GM04504 (cell line): ENCODE measurements around the gene PRRG3.
"Not testable (repeated sequence)": the region's sequence is repeated elsewhere in the genome, so short reads cannot be mapped to it uniquely, and the experiment has no call there.

Experiments used
- DNase-seq: peaks from one replicate; pipeline ENCODE4 v3.0.0-alpha.2; 2012; ENCODE audit warnings: low read depth

The PRRG3 gene

DNA sequence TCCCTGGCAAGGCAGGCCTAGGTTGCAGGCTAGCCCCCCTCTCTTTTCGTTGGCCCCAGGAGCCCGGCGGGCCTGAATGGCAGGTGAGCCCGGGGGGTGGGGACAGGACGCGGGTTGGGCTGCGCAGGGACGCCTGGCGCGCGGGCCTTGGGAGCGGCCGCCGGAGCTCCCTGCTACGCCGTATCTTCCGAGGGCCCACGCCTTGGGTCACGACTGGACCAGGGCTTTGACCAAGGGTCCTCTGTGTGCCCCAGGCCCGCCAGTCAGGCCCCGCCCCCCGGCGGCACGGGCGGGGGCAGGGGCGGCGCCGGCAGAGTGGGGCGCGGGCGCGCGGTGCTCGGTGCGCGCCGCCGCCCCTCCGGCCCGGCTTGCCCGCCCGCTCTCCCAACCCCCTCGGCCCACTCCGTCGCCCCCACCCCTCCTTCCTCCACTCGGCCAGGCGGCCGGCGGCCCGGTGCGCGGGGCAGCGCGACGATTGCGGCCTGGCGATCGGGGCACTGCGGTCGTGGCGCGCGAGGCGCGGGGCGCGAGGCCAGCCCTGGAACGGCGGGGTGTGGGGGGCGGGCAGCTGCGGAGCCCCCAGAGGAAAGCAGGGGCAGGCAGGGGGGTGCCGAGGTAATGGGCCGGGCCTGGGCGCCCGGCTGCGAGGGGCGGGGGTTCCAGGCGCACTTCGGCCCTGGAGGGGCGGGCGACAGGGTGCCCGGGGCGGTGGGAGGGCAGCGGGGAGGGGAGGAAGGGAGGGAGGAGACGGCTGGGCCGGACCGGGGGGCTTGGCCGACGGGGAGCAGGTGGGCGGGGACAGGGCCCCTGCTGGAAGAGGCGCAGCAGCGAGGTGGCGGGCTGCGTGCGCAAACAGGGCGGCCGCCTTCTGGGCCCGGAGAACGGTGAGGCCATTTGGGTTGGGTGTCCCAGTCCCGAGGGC lies at the start of gene PRRG3:
Gene PRRG3, plus strand, starts transcription at position 798 of the 922 bp plus-strand sequence. CDS start 3,357 bp downstream, outside the sequence.
- no peak for DNase-seq

DNA sequence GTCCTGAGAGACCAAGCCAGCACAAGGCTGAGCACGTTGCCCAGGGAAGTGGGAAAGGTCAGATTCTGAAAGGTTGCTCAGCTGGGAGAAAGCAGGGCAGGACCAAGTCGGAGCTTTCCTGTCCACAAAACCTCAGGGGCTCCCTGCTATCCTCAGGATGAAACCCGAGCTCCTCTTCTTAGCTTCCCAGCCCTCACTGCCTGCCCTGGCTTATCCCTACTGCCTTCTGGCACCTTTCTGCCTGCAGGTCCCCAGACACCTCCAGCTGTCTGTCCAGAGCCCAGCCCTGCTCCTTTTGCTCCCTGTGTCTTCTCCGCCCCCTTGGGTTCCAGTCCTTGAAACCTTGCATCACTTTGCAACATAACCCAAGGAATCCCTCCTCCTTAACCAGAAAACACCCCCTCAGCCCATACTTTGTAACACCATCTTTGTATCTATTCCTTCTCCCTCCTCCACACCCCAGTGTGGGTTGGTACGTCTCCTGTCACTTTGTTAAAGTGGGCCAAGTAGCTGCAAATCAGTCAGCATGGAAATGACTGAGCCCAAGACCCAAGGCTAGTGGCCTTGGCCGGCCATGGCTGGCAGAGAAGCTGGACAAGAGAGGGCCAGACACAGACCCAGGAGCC lies 20.0 kb upstream of the PRRG3 start:
- DNase-seq: no peak

- no peak for DNase-seq
Measured at GRCh38 chrX:151676196-151676595, 19.1 kb upstream of the PRRG3 start.

GRCh38 chrX:151679798-151680402 lies 15.4 kb upstream of the PRRG3 start:
- DNase-seq: no peak

- DNase-seq: no peak
Measured at GRCh38 chrX:151680805-151681204, 14.5 kb upstream of the PRRG3 start.

GRCh38 chrX:151687635-151688034 lies 7.6 kb upstream of the PRRG3 start:
- DNase-seq: no peak

- no peak for DNase-seq
Measured at GRCh38 chrX:151688695-151689094, 6.6 kb upstream of the PRRG3 start.

DNA sequence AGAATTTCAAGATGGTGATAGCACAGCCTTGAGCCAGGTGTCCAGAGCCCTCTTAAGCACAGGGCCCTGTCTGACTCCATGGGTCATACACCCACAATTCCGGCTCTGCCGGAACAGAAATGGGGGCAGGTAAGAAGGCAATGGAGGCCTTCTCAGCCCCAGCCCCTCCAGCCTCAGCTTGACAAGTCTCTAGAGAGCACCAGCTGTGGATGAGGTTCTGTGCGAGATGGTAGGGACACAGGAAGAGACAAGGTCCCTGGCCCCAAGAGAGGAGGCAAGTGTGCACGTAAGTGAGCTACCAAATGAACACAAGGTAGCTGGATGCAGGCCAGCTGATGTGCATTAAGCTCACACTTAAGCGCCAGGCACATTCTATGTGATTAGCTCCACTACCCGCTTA lies 2.4 kb upstream of the PRRG3 start:
- no peak for DNase-seq

DNA sequence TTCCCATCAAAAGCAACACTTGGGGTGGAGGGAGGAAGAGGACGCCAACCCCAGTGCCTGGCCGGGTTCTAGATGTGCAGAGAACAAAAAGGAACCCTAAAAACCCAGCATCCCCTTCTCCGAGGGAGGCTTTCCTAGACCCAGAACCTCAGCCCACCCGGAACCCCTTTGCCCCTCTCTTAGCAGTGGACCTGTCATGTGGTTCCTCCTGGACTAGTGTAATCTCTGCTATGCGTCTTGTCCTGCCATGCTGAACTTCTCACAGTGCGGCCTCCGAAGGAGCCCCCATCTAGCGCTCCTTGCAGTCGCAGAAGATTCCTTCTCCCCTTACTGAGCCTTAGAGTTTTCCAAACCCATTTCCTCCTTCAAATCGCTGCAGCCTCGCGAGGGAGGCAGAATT lies 1.1 kb upstream of the PRRG3 start:
- no peak for DNase-seq

DNA sequence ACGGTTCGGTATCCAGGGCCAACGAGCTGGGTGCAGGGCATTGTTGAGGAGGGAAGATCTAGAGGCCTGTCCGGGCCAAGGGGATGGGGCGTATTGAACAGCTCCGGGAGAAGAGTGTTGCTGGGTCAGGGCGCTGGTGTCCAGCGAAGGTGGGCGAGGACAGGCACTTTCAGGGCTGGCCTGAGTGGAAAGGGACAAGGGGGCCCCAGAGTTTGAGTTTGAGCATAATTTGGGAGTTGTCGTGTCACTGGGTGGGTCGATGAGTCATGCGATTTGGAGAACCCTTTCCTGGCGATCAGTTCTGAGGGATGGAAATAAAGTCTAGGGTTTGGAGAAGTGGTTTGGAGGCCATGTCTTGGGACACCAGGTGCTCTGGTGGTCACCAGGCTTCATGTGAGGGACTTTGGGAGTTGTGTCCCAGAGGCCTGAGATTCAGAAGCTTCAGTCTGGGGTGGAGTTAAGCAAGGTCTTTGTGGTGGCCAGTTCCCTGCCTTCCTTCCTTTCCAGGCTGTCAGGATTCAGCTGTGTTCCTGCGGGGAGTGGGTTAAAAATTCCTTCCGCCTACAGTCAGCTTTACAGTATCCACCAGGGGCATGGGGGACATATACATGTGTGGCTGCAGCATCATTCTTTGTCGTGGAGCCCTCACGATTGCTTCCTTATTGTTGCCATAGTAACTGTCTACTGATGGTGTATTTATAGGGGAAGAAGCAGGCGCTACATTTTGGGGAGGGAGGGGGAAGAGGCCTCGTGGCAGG lies 504 bp downstream of the PRRG3 start:
- DNase-seq: no peak

DNA sequence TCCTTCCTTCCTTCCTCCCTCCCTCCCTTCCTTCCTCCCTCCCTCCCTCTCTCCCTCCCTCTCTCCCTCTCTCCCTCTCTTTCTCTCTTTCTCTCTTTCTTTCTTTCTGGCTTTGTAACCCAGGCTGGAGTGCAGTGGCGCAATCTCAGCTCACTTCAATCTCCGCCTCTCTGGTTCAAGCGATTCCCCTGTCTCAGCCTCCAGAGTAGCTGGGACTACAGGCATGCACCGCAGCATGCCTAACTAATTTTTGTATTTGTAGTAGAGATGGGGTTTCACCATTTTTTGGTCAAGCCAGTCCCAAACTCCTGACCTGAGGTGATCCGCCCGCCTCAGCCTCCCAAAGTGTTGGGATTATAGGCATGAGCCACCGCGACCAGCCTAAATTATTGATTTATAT lies 1.8 kb downstream of the PRRG3 start:
- DNase-seq: not testable (repeated sequence)

DNA sequence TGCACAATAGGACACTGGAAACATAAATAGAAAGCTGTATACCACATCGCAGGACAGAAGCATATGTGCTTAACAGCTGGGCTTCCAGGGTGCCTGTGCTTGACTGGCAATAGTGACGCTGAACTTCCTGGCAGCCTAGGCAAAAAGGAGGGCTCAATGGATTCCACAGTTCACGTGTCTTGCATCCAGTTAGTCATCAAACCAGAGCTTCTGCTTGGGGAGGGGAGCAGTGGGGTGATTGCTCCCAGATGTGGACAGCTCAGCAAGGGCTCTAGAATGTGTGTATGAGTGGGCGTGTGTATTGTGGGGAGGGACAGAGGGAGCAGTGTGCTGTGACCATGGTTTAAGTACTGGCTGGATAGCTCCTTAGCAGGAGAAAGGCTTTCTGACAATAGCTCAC lies 2.3 kb downstream of the PRRG3 start:
- peak; percentile 85 for DNase-seq

- no peak for DNase-seq
Measured at GRCh38 chrX:151698485-151698884, 3.2 kb downstream of the PRRG3 start.

GRCh38 chrX:151699746-151700145 lies 4.5 kb downstream of the PRRG3 start:
- DNase-seq: no peak

- DNase-seq: no peak
Measured at GRCh38 chrX:151700581-151700980, 5.3 kb downstream of the PRRG3 start.

GRCh38 chrX:151701071-151701470 lies 5.8 kb downstream of the PRRG3 start:
- no peak for DNase-seq

DNA sequence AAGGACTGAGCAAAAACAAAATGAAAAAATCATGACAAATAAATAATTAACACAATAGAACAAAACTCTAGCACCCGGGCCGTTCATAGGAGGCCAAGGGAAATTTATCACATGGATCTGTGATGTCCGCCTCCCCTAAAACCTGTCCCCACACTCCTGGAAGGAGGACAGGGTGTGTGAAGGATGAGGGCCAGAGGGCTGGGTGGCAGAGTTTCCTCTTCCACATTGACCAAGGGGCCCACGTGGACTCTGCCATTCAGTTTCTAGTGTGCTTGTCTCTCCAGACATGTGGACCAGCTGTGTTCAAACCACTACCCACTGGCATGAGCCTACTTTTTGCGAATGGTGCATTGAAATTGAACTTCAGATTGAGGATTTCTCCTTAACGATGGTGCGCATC lies 6.3 kb downstream of the PRRG3 start:
- DNase-seq: no peak

- no peak for DNase-seq
Measured at GRCh38 chrX:151702026-151702714, 6.9 kb downstream of the PRRG3 start.

DNA sequence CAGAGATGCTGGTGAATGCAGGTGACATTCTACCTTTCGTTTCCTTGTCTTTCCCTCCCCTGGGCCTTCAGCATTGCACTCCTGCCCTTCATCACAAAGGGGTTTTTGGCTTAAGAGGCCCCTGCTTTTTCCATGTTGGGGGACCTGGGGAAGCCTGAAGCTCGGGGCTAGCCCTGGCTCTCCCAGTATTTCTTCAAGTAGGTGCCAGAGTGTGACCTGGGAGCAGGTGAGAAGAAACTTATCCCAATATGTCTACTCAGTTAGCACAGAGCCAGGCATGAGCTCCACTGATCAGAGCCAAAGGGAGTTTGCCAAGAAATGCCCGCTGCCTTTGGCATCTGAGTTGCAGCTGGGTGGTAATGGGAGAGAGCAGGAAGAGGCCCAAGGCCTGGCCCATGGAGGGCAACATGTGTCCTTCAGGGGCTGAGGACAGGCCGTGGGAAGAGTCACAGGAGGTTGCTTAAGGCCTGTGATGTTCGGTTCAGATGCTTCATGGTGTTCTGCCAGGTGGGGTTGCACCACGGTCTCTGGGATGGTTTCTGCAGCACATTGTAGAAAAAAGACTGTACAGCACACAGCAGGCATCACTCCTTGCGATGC lies 7.6 kb downstream of the PRRG3 start:
- no peak for DNase-seq

DNA sequence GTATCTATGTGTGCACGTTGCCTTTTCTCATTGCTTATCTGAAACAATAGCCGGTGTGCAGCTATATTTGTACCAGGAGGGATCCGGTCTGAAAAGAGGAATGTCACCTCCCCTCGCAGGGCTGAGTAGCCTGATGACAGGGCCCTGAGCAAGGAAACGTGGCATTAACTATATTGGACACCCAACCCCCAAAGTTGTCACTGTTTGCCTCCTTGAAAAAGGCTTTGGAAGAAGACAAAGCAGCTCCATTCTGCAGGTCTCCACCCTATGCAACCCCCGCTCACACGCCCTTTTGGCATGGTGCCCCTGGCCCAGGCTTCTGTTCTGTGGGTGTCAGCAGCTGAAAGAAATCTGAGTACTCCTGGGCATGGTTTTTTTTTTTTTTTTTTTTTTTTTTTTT lies 8.2 kb downstream of the PRRG3 start:
- DNase-seq: no peak

DNA sequence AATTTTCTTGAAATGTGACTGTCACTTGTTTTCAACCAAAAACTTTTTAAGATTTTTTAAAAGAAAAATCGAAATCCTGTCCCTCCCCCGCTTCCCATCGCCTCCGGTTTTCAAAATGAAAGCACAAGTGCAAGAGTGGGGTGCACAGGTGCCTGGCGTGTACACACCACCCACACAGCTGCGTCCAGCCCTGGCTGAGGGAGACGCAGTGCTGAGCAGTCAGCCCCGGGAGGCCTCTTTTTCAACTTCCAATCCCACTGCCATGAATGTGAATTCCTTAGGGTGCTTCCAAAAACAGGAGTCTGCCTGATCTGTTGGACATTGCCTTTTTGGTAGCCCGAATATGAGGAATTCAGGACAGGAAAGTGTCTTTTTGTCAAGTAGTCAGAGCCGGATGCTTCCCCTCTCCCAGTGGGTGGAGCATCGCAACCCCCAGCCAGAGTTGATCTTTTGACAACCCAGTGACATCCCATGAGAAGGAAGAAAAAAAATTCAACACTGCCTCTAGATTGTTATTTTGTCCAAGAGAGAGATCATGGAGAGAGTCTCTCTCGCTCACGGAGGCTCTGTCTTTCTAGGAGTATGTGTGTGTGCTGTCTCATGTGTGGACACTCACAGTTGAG lies 8.9 kb downstream of the PRRG3 start:
- DNase-seq: no peak
